ENCODE data around the gene HVCN1.

DNA sequence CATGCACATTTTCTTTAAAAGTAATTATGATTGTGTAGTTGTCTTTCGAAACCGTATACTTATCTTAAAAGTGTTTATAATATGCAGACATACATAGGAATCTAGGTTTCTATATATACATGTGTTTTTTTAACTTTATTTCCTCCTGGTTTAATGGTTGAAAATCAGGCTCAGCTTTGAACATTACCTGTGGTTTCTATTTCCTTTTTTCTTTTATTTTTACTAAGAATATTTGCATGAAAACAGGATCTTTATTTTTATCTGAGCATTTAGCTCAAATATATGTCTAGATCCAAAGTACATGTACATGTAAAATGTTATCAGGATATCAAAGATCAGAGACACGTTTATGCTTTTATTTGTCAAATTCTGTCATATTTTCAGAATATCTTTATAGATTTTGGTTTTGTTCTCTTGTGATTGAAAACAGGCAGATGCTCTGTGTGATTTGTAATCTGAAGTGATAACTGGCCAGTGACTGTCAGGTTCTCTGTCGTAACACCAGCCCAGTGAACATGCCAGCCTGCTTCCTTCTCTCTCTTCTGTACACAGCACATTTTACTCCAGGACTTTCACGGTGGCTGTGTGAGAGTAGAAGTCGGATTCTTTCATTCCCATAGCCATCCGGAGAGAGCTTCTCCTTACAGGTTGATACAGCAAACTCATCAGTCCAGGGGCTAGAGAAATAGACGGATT is 61.3 kb downstream of the HVCN1 start:
- TF ChIP-seq, protein P1, sequence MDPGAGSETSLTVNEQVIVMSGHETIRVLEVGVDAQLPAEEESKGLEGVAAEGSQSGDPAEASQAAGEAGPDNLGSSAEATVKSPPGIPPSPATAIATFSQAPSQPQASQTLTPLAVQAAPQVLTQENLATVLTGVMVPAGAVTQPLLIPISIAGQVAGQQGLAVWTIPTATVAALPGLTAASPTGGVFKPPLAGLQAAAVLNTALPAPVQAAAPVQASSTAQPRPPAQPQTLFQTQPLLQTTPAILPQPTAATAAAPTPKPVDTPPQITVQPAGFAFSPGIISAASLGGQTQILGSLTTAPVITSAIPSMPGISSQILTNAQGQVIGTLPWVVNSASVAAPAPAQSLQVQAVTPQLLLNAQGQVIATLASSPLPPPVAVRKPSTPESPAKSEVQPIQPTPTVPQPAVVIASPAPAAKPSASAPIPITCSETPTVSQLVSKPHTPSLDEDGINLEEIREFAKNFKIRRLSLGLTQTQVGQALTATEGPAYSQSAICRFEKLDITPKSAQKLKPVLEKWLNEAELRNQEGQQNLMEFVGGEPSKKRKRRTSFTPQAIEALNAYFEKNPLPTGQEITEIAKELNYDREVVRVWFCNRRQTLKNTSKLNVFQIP (CRISPR knock-in tag; IDR thresholded peaks at IDR 0.05; ENCODE audit: borderline replicate concordance, low read depth): no peak
- TF ChIP-seq TCF4 (CRISPR knock-in tag; IDR thresholded peaks at IDR 0.05; ENCODE audit: borderline replicate concordance) (no peak), RARB (CRISPR knock-in tag; IDR thresholded peaks at IDR 0.05) (no peak), OSR1 (CRISPR knock-in tag; IDR thresholded peaks at IDR 0.05) (no peak)
- TF ChIP-seq, protein P2, sequence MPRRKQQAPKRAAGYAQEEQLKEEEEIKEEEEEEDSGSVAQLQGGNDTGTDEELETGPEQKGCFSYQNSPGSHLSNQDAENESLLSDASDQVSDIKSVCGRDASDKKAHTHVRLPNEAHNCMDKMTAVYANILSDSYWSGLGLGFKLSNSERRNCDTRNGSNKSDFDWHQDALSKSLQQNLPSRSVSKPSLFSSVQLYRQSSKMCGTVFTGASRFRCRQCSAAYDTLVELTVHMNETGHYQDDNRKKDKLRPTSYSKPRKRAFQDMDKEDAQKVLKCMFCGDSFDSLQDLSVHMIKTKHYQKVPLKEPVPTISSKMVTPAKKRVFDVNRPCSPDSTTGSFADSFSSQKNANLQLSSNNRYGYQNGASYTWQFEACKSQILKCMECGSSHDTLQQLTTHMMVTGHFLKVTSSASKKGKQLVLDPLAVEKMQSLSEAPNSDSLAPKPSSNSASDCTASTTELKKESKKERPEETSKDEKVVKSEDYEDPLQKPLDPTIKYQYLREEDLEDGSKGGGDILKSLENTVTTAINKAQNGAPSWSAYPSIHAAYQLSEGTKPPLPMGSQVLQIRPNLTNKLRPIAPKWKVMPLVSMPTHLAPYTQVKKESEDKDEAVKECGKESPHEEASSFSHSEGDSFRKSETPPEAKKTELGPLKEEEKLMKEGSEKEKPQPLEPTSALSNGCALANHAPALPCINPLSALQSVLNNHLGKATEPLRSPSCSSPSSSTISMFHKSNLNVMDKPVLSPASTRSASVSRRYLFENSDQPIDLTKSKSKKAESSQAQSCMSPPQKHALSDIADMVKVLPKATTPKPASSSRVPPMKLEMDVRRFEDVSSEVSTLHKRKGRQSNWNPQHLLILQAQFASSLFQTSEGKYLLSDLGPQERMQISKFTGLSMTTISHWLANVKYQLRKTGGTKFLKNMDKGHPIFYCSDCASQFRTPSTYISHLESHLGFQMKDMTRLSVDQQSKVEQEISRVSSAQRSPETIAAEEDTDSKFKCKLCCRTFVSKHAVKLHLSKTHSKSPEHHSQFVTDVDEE (CRISPR knock-in tag; IDR thresholded peaks at IDR 0.05): no peak

All from SK-N-SH treated with all-trans-retinoic acid at 6 μM for 48 hours (cell line).